Measurements from ENCODE around the gene PIK3CA.

DNA sequence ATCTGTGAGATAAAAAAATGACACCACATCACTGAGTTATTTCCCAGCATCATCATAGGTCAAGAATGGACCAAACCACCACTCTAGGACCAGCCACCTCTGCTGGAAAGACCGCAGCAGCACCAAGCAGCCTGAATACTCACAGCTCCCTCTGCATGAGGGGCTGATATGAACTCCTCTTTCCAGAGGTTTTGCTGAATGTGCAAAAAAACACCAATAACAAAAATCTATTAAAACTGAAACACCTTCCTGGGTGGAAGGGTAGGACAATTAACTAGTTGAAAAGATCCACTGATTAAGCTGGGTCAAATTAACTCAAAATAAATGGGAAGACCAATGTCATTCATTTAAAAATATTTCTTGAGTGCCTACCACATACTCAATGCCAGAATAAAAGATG, 131.7 kb downstream of the PIK3CA start:
- TF ChIP-seq, protein P1, sequence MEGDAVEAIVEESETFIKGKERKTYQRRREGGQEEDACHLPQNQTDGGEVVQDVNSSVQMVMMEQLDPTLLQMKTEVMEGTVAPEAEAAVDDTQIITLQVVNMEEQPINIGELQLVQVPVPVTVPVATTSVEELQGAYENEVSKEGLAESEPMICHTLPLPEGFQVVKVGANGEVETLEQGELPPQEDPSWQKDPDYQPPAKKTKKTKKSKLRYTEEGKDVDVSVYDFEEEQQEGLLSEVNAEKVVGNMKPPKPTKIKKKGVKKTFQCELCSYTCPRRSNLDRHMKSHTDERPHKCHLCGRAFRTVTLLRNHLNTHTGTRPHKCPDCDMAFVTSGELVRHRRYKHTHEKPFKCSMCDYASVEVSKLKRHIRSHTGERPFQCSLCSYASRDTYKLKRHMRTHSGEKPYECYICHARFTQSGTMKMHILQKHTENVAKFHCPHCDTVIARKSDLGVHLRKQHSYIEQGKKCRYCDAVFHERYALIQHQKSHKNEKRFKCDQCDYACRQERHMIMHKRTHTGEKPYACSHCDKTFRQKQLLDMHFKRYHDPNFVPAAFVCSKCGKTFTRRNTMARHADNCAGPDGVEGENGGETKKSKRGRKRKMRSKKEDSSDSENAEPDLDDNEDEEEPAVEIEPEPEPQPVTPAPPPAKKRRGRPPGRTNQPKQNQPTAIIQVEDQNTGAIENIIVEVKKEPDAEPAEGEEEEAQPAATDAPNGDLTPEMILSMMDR (IDR thresholded peaks at IDR 0.05): no peak
- no peak for TF ChIP-seq POLR2A (IDR thresholded peaks at IDR 0.05)
- TF ChIP-seq POLR2AphosphoS5 (IDR thresholded peaks at IDR 0.05): no peak
